ENCODE data around the gene FIG4.

FIG4 gene

DNA sequence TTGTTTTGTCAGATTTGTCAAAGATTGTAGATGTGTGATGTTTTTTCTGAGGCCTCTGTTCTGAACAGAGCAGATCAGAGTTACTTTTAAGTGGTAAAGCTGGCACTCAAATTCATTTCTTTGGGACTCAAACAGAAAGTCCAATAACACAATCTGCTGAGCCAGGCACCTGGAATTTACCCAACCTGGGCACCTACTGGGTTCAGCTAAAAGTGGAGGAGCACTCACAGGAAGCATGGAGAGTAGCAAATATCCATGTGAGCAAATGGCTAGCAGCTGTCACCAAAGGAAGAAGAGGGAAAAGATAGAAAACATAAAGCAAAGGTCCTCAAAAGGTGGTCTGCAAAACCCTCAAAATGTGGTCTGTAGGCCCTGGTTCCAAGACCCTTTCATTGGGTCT is 116.8 kb downstream of the FIG4 start:
- TF ChIP-seq, protein P1, sequence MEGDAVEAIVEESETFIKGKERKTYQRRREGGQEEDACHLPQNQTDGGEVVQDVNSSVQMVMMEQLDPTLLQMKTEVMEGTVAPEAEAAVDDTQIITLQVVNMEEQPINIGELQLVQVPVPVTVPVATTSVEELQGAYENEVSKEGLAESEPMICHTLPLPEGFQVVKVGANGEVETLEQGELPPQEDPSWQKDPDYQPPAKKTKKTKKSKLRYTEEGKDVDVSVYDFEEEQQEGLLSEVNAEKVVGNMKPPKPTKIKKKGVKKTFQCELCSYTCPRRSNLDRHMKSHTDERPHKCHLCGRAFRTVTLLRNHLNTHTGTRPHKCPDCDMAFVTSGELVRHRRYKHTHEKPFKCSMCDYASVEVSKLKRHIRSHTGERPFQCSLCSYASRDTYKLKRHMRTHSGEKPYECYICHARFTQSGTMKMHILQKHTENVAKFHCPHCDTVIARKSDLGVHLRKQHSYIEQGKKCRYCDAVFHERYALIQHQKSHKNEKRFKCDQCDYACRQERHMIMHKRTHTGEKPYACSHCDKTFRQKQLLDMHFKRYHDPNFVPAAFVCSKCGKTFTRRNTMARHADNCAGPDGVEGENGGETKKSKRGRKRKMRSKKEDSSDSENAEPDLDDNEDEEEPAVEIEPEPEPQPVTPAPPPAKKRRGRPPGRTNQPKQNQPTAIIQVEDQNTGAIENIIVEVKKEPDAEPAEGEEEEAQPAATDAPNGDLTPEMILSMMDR (IDR thresholded peaks at IDR 0.05; ENCODE audit: low read depth, low read length, poor library complexity, severe bottlenecking), result no peak
- no peaks in the 10 kb centered on the region for H3K9me2 ChIP-seq (replicated peaks; ENCODE audit: control insufficient read depth, low read length)

DNA sequence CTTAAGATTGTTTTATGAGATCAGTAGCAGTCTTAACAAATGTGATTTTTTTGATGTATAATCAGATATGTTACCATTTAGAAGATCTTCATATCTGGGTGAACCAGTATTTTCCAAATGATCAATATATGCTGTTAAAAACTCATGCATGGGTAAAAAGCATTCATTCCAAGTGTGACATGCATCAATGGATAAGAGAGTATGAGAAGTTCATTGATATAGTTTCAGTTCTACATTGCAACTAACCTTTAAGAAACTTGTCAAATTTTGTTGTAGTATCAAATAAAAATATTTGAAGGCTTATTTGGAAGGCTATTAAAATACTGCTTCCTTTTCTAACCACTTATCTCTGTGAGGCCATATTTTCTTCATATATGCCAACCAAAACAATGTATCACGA is 117.7 kb downstream of the FIG4 start:
- Histone ChIP-seq H3K27me3 (ENCODE audit: control insufficient read depth, low read length) (no peaks in the 10 kb centered on the region), H3K4me1 (ENCODE audit: control insufficient read depth, low read length) (peaks cover 3% of the 10 kb centered on the region; the same call in 1 of the 2 replicates), H3K27ac (ENCODE audit: low read depth, low read length) (no peak overlapping the region), H3K36me3 (ENCODE audit: control insufficient read depth, low read length) (no peaks in the 10 kb centered on the region), H4K20me1 (ENCODE audit: control insufficient read depth, insufficient read depth, low read depth, low read length) (no peaks in the 10 kb centered on the region), H3F3A (ENCODE audit: control insufficient read depth, insufficient read depth) (no peaks in the 10 kb centered on the region), H3K9me2 (replicated peaks; ENCODE audit: control insufficient read depth, low read length) (no peaks in the 10 kb centered on the region), H3K9me3 (ENCODE audit: control insufficient read depth, insufficient read depth, low read length) (no peaks in the 10 kb centered on the region), H3K4me3 (ENCODE audit: low read length) (no peak overlapping the region), H3K79me2 (ENCODE audit: control insufficient read depth, low read length) (no peaks in the 10 kb centered on the region), H3K4me2 (ENCODE audit: low read length) (no peak overlapping the region)
- TF ChIP-seq EZH2phosphoT487 (IDR thresholded peaks at IDR 0.05; ENCODE audit: borderline replicate concordance, low read length), result no peak
- TF ChIP-seq, protein P1 (IDR thresholded peaks at IDR 0.05; ENCODE audit: low read depth, low read length, poor library complexity, severe bottlenecking), result no peak

More for the DNA sequence above, 116.8 kb downstream of the FIG4 start:
- no peak overlapping the region for H3K27ac ChIP-seq (ENCODE audit: low read depth, low read length)
- no peak overlapping the region for H3K4me2 ChIP-seq (ENCODE audit: low read length)
- peaks cover 3% of the 10 kb centered on the region; the same call in 1 of the 2 replicates for H3K4me1 ChIP-seq (ENCODE audit: control insufficient read depth, low read length)
- H3K36me3 ChIP-seq (ENCODE audit: control insufficient read depth, low read length), result no peaks in the 10 kb centered on the region
- no peaks in the 10 kb centered on the region for H3K79me2 ChIP-seq (ENCODE audit: control insufficient read depth, low read length)
- H3K4me3 ChIP-seq (ENCODE audit: low read length), result no peak overlapping the region
- H4K20me1 ChIP-seq (ENCODE audit: control insufficient read depth, insufficient read depth, low read depth, low read length), result no peaks in the 10 kb centered on the region
- H3F3A ChIP-seq (ENCODE audit: control insufficient read depth, insufficient read depth), result no peaks in the 10 kb centered on the region
- no peaks in the 10 kb centered on the region for H3K27me3 ChIP-seq (ENCODE audit: control insufficient read depth, low read length)
- H3K9me3 ChIP-seq (ENCODE audit: control insufficient read depth, insufficient read depth, low read length), result no peaks in the 10 kb centered on the region

DNA sequence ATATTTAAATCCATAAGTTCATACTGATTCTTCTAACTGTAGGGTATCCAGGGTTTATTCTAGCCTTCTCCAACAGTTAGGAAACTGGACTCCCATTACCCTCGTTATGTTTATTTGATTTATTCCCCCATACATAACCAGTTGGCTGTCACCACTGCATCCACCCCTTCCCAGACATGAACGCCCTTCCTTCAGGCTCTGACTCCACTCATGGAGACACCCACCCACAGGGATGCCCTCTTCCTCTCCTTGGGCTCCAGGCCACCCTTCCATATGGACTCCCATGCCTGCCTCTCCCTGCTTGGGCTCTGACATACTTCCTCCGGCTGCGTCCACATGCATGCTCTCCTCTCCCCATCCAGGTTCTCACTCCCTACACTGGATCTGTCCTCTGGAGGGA is 124.0 kb downstream of the FIG4 start:
- Histone ChIP-seq H3K4me2 (ENCODE audit: low read length) (no peak overlapping the region), H3F3A (ENCODE audit: control insufficient read depth, insufficient read depth) (no peaks in the 10 kb centered on the region), H3K9me3 (ENCODE audit: control insufficient read depth, insufficient read depth, low read length) (no peaks in the 10 kb centered on the region), H3K27me3 (ENCODE audit: control insufficient read depth, low read length) (no peaks in the 10 kb centered on the region), H3K4me3 (ENCODE audit: low read length) (no peak overlapping the region), H3K79me2 (ENCODE audit: control insufficient read depth, low read length) (no peaks in the 10 kb centered on the region), H3K27ac (ENCODE audit: low read depth, low read length) (no peak overlapping the region), H4K20me1 (ENCODE audit: control insufficient read depth, insufficient read depth, low read depth, low read length) (no peaks in the 10 kb centered on the region), H3K4me1 (ENCODE audit: control insufficient read depth, low read length) (peaks cover 5% of the 10 kb centered on the region), H3K36me3 (ENCODE audit: control insufficient read depth, low read length) (no peaks in the 10 kb centered on the region), H3K9me2 (replicated peaks; ENCODE audit: control insufficient read depth, low read length) (no peaks in the 10 kb centered on the region)
- TF ChIP-seq, protein P1 (IDR thresholded peaks at IDR 0.05; ENCODE audit: low read depth, low read length, poor library complexity, severe bottlenecking), result no peak
- no peak for TF ChIP-seq EZH2phosphoT487 (IDR thresholded peaks at IDR 0.05; ENCODE audit: borderline replicate concordance, low read length)
